ENCODE measurements around the gene CRBN. TPM values are rescaled to one million over a fixed set of nuclear protein-coding genes. Genes with fewer than 3 reads are reported as not detected.

CRBN gene
- total and polyA plus RNA-seq, 9 of the 15 experiments (the other 6 are each of a cell fraction or from before 2014, with no cell fraction given) = 40.8 to 331 (median 57.4) TPM

DNA sequence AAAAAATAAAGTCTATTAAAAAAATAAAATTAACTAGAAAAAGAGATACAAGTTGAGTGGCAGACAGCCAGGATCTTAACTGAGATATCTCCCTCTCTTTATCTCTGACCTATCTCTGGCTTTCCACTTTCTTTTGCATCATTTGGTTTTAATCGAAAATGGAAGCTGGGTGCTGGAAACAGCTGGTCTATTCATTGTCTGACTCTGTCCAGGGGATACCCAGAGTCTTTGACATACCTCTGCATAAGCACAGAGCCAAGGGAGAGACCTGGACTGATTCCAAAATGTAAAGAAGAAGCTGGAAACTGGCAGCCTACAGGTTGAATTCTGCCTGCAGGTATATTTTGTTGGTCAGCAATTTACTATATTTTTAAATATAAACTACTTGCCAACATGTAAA is 29.6 kb upstream of the CRBN start:
- CTCF ChIA-PET (ENCODE audit: low intra/inter-chr PET ratio) = no interaction called here
- H3K9me3 ChIP-seq (replicated peaks; ENCODE audit: control insufficient read depth, insufficient read depth, low read depth, low read length) = no peaks in the 10 kb centered on the region
- no peaks in the 10 kb centered on the region for H3K27me3 ChIP-seq (ENCODE audit: control insufficient read depth in 2 of 2, insufficient read depth in 2 of 2, low read length in 2 of 2)
- in situ Hi-C loops (cut with MboI) (no loop called here), intact Hi-C loops (cut with micrococcal nuclease) (no loop called here)
- ATAC-seq (no peak), DNase-seq (ENCODE audit: extremely low read depth in 1 of 4, low spot score in 3 of 4) (no peak), FAIRE-seq (no peak)
- H3K4me1 ChIP-seq (replicated peaks in 1 of 2; ENCODE audit: control insufficient read depth in 2 of 2, insufficient read depth in 2 of 2, low read length in 2 of 2) = no peaks in the 10 kb centered on the region
- POLR2A ChIA-PET = no interaction called here
- H3K9ac ChIP-seq (ENCODE audit: insufficient read depth in 1 of 2, low read depth in 2 of 2, low read length in 2 of 2) = no peak overlapping the region
- H2AFZ ChIP-seq (ENCODE audit: low read depth, low read length) = no peak overlapping the region
- H3K36me3 ChIP-seq (ENCODE audit: control insufficient read depth, insufficient read depth, low read length) = no peaks in the 10 kb centered on the region
- 0% methylated on average over 1 of the region's 1 CpG for WGBS (ENCODE audit: insufficient coverage, low coverage, missing lambda C conversion rate)
- no peak for TF ChIP-seq GMEB1 (CRISPR knock-in tag; IDR thresholded peaks at IDR 0.05)
- TF ChIP-seq MAFG (tag; conservative IDR thresholded peaks at IDR 0.05) = 0 out of 2 replicates have a peak, but pooled peaks have one; percentile 11
- TF ChIP-seq ZNF316 (IDR thresholded peaks at IDR 0.05) = peak; percentile 32; the same call in 1 of the 2 replicates
- H3K79me2 ChIP-seq (ENCODE audit: control insufficient read depth, insufficient read depth, low read length) = no peaks in the 10 kb centered on the region
- no peaks in the 10 kb centered on the region for H3K9me1 ChIP-seq (ENCODE audit: control insufficient read depth, insufficient read depth, low read length)
- H4K20me1 ChIP-seq (replicated peaks; ENCODE audit: control insufficient read depth, insufficient read depth, low read length) = no peaks in the 10 kb centered on the region
- no peak overlapping the region for H3K4me2 ChIP-seq (ENCODE audit: insufficient read depth, low read length)
- H3K27ac ChIP-seq (ENCODE audit: extremely low read depth, low read depth, low read length) = no peak overlapping the region
- H3K4me3 ChIP-seq = no peak overlapping the region
- no TSS peak for BruUV-seq (replicated peaks)

DNA sequence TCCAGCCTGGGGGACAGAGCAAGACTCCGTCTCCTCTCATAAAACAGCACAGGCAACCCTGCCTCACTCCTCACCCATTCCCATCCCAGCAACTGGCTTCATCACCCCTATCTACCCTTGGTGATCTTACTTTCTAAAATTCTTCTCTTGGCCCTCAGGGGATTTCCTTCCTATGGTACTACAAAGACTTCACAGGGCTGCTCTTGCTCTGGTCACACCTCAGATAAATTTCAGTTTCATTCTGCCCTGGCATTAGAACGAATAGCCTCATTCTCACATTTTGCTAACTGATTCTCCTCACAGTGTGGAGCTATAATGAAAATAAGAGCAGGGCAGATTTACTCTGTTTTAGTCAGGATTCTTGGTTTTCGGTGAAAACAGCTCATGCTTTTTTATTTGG is 22.1 kb upstream of the CRBN start:
- CTCF ChIA-PET (ENCODE audit: low intra/inter-chr PET ratio) = interaction anchor here (0.8 to 1.7 kb wide), 3 partner anchors 797 to 1432 kb away, joined by 3 to 14 read pairs (median 4); no protein-coding TSS in a partner anchor
- Histone ChIP-seq H3K36me3 (ENCODE audit: control insufficient read depth, insufficient read depth, low read length) (no peaks in the 10 kb centered on the region; the same call in 2 of the 3 replicates), H3K79me2 (ENCODE audit: control insufficient read depth, insufficient read depth, low read length) (no peaks in the 10 kb centered on the region), H3K27me3 (ENCODE audit: control insufficient read depth in 2 of 2, insufficient read depth in 2 of 2, low read length in 2 of 2) (no peaks in the 10 kb centered on the region), H4K20me1 (replicated peaks; ENCODE audit: control insufficient read depth, insufficient read depth, low read length) (no peaks in the 10 kb centered on the region), H3K9me3 (replicated peaks; ENCODE audit: control insufficient read depth, insufficient read depth, low read depth, low read length) (no peaks in the 10 kb centered on the region), H3K9ac (ENCODE audit: insufficient read depth in 1 of 2, low read depth in 2 of 2, low read length in 2 of 2) (no peak overlapping the region), H3K27ac (ENCODE audit: extremely low read depth, low read depth, low read length) (no peak overlapping the region), H3K4me2 (ENCODE audit: insufficient read depth, low read length) (no peak overlapping the region), H3K4me3 (no peak overlapping the region), H2AFZ (ENCODE audit: low read depth, low read length) (no peak overlapping the region), H3K4me1 (replicated peaks in 1 of 2; ENCODE audit: control insufficient read depth in 2 of 2, insufficient read depth in 2 of 2, low read length in 2 of 2) (peaks cover 0 to 4% of the 10 kb centered on the region in 2 experiments; a peak in 2 of 5 replicates), H3K9me1 (ENCODE audit: control insufficient read depth, insufficient read depth, low read length) (no peaks in the 10 kb centered on the region)
- no peak for TF ChIP-seq HMGN3 (IDR thresholded peaks at IDR 0.05; ENCODE audit: borderline replicate concordance, extremely low read depth, insufficient read length, low read depth, low read length)
- no peak for DNase-seq (ENCODE audit: extremely low read depth in 1 of 4, low spot score in 3 of 4)
- POLR2A ChIA-PET = no interaction called here
- intact Hi-C loops (cut with micrococcal nuclease) = loop anchor here (5.0 kb wide), 1 partner anchor 1071 kb away; no protein-coding TSS in a partner anchor
- in situ Hi-C loops (cut with MboI) = no loop called here
- no peak; the same call in 2 of the 3 replicates for ATAC-seq
- WGBS (ENCODE audit: insufficient coverage, low coverage, missing lambda C conversion rate) = 1% methylated on average over 3 of the region's 3 CpGs
- BruUV-seq (replicated peaks) = no TSS peak
- no peak for FAIRE-seq

Measured in K562 (cell line).